NK-92 treated with Interleukin-12 subunit alpha and Interleukin-12 subunit beta, amount 100 ng/mL, for 24 hours (cell line): ENCODE data around the gene GSTA4.

ENCODE experiments used
- DNase-seq: peaks from one replicate; lab custom pipeline; 2025; lab: John Stamatoyannopoulos, UW

Gene GSTA4, protein sequence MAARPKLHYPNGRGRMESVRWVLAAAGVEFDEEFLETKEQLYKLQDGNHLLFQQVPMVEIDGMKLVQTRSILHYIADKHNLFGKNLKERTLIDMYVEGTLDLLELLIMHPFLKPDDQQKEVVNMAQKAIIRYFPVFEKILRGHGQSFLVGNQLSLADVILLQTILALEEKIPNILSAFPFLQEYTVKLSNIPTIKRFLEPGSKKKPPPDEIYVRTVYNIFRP

DNA sequence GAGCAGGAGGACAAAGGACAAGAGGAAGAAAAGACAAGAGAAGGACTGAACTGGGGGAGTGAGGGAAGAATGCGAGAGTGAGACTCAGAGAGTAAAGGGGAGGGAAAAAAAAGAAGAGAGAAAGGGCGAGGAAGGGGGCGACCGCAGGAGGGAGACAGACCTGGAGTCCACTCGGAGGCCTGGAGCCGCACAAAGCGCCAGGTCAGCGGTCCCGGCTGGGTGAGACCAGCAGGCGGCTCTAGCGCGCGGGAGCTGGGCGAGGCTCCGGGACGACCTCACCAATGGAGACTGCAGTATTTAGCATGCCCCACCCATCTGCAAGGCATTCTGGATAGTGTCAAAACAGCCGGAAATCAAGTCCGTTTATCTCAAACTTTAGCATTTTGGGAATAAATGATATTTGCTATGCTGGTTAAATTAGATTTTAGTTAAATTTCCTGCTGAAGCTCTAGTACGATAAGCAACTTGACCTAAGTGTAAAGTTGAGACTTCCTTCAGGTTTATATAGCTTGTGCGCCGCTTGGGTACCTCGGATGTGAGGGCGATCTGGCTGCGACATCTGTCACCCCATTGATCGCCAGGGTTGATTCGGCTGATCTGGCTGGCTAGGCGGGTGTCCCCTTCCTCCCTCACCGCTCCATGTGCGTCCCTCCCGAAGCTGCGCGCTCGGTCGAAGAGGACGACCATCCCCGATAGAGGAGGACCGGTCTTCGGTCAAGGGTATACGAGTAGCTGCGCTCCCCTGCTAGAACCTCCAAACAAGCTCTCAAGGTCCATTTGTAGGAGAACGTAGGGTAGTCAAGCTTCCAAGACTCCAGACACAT lies at the start of gene GSTA4:
GSTA4 (minus strand) TSS at position 196 of the 824 bp plus-strand sequence. CDS start 1,041 bp downstream, outside the sequence.
- peak; percentile 88 for DNase-seq

DNA sequence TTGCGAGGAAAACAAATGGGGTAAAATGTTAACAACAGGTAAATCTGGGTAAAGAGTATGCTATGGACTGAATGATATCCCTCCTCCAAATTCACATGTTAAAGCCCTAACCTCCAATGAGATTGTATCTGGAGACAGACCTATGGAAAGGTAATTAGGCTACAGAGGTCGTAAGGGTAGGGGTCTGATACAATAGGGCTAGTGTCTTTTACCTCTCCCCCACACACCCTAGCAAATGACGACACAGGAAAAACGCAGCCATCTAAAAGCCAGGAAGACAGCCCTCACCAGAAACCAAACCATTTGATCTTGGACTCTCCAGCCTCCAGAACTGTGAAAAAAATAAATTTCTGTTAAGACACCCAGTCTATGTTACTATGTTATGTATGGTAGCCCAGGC lies 49.5 kb upstream of the GSTA4 start:
- no peak for DNase-seq

DNA sequence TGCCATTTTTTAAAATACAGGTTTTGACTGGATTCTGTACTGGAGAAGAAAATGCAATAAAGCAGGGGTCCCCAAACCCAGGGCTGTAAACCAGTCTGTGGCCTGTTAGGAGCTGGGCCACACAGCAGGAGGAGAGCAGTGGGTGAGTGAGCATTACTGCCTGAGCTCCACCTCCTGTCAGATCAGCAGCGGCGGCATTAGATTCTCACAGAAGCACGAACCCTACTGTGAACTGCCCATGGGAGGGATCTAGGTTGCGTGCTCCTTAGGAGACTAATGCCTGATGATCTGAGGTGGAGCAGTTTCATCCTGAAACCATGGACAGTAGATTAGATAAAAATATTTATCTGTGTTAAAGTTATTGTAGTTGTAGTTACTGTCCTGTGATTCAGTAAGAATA lies 49.0 kb upstream of the GSTA4 start:
- DNase-seq, result no peak

DNA sequence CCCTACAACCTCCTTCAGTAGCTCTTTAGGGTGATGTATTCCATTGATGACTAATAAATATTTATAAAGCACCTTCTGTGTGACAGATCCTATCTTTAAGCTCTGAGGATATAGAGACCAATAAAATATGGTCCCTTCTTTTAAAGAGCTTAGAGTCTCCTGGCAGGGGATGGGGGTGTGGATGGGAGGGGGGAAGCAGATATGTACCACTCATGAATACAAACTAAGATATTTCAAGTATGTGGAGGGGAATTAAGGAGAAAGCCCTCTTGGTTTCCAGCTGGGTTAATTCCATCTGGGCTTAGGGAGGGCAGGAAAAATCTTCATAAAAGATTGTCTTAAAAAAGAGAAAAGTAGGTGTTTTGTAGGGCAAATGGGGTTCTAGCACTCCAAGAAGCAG lies 48.5 kb upstream of the GSTA4 start:
- no peak for DNase-seq

DNA sequence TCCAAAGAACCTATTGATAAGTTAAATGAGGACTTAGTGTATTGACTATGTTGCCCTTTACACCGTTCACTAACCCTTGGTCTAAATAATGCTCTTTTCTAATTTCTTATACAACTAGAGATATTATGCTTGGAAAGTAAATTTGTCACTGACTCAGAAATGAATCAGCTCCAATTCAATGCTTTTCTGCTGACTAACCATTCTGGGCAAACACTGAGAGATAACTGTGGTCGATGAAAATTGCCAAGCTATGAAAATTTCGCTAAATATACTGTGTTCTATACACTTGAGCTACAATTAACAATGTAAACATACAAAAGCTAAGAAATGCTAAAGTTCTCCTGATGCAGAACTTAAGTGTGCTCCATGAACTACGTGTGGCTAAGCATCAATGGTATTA lies 47.0 kb upstream of the GSTA4 start:
- no peak for DNase-seq

DNA sequence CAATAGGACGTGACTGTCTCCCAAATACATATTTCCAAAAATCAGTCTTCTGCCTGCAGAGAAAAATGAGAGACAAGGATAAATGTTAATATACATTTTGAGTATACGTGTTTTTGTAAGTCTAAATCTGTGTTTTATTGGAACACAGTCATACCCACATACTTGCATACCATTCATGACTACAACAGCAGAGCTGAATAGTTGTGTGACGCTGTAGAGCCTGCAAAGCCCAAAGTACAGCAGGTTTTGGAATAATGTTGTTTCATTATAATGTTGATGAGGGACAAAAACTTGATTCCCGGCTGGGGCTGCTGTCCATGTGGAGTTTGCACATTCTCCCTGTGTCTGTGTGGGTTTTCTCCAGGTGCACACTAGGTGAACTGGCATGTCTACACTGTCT lies 46.3 kb upstream of the GSTA4 start:
- no peak for DNase-seq

DNA sequence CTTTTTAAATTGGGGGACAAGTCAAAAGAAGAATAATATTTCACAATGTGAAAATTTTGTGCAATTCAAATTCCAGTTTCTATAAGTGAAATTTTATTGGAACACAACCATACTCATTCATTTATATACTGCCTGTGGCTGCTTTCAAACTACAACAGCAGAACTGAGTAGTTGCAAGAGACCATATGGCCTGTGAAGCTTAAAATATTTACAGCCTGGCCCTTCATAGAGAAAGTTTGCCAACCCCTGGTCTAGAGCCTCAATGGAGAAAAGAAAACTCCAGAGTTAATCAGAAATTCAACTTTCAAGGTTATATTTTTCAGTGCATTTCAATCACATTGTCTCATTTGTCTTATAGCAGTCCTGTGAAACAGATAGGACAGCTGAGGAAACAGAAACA lies 43.5 kb upstream of the GSTA4 start:
- no peak for DNase-seq

DNA sequence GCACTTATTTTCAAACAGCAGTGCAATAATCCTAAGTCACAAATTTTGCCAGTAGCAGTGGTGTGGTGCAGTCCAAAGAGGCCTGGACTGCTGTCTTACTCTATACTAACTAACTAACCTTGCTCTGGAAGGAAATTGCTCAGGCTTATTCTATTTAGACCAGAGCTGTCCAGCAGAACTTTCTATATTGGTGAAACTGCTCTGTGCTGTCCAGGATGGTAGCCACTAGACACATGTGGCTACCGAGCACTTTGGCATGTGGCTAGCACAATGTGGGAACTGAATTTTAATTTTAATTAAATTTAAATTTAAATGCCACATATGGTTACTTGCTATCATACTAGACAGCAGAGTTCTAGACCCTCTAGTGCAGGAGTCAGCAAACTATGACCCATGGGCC lies 43.1 kb upstream of the GSTA4 start:
- DNase-seq, result no peak

DNA sequence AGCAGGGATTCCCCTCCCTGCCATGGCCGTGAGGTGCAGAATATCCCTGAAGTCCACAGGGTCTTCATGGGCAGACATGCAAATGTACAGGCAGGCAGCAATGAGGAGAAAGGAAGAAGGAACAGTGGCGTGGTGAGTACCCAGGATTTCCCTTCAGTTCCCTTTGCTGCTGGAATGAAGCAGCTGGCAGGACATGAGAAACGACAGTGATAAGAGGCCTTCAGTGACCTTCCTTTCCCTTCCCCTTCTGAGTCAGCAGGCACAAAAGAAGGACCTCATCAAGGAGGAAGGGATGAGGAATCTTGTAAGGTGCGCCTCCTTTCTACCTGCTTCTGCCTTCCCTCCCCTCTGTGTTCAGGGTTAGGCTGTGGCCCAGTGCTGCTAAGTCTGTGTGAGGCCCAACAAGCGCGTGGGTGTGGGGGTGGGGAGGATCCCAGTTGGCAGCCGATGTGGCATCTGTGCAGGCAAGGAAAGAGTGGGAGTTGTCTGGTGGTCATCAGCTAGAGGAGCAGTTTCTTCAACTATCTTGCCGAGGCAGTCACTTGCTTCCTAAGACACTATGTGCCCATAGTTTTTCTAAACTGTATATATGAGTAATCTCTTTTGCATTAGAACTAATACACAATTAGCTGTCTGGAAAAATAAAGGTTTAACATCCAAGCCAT lies 40.6 kb upstream of the GSTA4 start:
- no peak for DNase-seq

DNA sequence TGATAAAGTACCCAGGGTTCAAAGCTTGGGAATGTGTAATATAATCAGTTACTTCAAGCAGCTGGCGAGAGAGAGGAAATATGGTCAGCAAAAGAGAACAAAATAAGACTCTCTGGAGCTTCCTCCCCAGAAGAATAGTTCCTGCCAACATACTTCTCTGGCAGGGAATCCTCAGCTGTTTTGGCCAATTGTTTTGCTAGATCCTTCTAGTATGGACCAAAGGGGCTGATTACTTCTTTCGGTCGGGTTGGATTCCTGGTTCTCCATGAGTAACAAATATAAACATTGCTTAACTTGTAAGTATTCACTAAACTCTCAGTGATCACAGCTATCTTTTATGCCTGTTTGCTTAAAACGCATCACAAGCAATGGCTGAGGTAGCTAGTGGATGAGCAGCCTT lies 38.7 kb upstream of the GSTA4 start:
- no peak for DNase-seq

DNA sequence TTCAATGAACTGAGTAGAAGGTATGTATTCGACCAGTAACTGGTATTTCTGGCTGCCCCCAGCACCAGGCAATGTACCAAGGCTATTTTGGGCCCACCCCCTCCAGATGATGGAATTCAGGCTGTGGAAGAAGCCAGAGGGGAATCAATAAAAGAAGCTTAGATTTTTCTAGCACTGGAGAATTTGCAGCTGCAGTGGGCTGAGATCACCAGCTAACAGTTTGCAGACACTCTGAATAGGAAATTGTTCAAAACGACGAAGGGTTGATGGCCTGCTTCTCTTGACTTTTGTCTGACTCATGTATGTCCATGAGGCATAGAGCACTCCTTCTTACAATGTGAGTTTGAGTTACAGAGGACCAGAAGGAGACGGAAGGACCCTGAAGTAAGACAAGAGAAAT lies 37.8 kb upstream of the GSTA4 start:
- DNase-seq, result no peak

DNA sequence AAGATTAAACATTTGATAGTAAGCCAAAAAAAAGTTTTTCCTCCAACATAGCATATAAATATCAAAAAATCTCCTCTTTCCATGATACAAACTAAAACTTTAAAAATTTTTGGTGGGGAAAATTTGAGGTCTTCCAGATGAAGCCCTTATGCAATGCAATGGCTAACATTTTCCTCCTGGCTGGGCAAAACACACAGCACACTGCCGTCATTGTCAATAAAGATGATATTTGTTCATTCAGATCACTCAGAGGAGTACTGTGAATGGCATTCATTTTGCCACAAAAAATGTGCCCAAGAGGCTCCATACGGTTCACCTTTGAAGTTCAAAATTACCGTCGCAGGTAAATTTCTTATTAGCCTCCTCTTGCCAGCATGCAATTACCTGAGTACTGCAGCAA lies 36.2 kb upstream of the GSTA4 start:
- no peak for DNase-seq

DNA sequence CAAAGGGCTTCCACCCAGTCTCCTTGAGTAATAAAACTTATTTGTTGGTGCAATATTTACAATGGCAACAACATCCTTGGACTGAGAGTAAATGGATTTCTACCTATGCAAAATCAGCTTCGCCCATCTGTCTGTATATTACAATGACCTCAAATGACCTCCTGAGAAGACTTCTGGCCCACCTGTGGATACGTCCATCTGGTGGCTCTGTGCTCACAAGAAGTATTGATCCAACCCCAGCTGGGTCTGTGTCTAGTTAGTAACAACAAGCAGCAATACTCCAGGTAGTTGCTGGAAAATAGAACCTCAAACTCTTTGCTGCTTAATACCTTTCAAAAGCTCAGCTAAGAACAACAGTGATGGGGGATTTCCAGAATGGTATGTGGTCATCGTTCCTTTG lies 34.7 kb upstream of the GSTA4 start:
- no peak for DNase-seq

DNA sequence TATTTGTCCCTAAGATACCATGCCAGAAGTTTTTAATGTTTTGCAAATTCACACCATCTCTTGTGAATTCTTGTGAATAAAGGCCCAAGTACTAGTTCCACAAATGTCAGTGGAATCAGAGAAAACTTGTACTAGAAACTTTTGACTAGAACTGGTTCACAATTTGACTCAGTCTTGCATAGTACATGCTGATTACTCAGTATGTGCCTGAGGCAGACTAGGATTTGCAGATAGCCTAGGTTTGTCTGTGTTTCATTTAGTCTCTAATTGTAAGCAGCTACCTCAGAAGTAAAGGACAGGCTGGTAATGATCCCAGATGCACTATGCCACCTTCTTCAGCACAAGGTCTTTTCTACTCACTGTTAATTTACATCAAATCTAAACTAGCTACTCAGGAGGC lies 34.2 kb upstream of the GSTA4 start:
- no peak for DNase-seq

DNA sequence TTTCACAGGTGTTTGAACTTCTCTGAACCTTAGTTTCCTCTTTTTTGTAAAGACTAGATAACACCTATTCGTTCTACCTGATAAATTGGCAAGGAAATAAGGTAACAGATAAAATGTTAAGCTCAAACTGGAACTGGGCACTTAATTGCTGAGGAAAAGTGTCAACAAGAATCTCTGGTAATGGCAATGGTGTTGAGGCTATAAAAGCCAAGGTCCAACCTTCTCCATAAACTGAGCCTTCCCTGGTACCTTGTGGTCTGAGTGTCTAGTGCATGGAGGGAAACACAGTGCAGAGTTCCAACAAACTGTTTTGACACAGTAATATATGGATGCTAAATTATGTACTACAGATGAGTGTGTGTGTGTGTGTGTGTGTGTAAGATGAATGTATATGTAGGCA lies 33.4 kb upstream of the GSTA4 start:
- no peak for DNase-seq

DNA sequence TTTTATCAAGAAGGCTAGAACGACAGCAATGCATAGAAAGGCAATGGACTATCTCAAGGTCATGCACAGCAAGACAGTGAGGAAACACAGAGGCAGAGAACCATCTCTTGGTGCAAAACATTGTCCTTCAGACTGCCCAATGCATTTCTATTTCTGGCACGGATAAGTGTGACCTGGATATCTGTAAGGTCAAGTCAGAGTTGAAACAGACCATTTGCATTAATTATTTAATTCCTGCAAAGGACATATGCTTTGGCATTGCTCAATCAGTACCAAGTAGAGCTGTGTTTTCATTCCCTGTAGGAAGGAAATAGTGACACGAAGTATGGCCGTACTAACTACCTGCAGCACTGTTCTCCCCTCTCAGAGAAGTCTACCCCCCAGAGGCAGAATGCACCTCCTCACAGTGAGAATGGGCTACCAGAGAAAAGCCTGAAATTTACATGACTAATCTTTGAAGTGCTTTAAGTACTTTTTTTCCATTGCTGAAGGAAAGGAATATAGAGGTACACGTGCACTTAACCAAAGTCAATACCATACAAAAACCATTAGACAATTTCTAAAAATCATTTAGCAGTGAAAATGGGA lies 32.1 kb upstream of the GSTA4 start:
- no peak for DNase-seq

DNA sequence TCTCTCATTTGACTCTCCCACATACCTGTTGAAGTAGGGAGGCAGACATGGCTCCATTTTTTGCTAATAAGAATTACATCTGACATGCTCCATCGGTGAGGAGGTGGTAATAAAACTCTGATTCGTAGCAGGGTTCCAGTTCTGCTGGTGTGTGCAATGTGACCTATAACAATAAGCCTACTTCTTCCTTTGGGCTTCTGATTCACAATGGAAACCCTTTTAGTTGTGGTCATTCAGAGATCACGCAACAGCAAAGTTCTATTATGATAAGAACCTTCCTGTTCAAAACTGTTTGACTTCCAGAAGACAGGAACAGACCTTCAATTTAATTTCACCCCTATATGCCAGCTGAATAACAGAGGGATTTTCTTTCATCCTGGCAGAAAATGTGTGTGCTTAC lies 31.4 kb upstream of the GSTA4 start:
- no peak for DNase-seq

DNA sequence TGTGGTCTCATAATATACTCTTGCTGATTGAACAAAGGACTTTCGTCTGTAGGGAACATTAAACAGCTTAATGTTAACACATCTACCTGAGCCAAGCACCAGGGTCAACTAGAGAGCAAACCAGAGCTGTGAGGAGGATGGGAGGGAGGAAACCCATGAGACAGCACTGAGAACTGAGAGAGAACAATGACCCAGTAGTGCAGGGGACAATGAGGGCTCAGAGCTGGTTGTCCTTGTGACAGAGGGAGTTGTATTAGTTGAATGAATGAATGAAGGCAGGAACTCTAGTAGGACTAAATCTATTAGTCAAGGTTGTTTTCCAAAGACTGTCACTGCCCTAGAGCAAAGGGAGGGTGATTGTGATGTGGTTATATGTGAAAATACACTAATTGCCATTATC lies 28.2 kb upstream of the GSTA4 start:
- no peak for DNase-seq

DNA sequence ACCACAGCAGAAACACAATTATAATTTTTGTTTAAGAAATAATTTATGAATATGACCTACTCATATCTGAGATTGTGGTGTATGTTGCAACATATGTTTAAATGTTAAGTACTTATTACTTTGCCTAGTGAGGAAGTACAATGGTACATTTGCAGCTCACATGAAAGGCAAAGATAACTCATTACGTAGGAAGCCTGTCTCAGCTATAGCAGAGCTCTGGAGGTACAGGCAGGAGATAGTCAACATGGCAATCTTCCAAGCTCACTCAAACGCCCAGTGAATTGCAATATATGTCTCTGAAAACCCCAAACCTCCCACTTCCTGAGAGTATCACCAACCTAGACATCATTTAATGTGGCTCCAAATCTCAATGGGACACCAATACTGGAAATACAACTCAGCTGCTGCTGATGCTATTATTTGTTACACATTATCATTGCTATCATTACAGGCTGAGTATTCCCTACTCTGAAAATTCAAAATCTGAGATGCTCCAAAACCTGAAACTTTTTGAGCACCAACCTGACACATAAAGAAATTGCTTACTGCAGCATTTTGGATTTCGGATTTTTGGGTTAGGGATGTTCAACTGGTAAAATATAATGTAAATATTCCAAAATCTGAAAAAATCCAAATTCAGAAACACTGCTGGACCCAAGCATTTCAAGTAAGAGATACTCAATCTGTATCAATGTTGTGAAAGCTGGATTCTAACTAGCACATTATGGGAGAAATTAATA lies 25.1 kb upstream of the GSTA4 start:
- DNase-seq, result no peak

DNA sequence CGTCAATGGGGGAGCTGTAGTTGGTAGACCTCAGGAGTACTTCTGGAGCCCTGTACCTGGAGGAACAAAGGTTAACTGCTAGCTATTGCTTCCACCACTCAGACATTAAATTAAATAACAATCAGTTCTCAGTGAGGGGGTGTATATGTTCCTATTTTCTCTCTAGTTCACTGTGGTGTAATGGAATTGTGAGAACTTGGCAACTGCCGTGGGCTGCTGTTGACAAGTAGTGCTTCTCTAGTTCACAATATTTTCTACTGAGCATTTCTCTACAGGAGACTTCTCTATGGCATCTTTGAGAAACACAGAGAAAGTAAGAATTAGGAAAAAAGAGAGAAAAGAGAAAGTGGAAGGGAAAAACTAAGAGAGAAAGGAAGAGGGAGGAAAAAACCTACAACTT lies 23.4 kb upstream of the GSTA4 start:
- DNase-seq, result no peak

DNA sequence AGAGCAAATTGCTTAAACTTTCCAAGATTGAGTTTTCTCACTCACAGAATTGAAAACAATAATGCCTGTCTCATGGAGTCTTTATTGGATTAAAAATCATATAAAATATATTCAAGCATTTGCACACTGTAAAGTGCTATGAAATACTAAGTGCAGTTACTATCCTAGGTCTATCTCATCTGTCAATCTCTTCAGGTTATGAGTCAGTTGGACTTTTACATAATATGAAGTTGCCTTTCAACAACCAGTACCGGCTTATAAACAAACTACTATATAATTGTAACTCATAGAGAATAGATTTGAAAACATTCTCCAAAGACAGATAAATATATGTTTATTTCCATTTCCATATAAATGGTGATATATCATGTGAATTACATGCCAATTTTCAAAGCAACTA lies 20.4 kb upstream of the GSTA4 start:
- no peak for DNase-seq

DNA sequence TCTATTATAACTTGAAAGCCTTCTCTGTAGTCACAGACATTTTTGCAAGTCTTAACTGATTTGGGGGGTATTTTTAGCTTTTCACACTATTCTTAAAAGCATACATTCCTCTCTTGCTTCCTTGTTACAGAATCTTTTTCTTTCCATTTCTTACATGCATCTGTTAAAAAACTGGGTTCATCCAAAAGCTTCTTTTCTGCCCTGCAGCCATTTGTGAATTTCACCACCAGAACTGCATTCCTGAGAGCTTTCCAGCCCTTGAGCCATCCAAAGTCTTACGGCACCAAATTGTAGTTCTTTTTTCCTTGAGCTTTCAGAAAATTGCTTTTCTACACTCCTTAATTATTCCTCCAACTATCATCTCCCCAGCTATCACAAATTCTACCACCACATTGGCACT lies 19.7 kb upstream of the GSTA4 start:
- no peak for DNase-seq
